Measurements from ENCODE around the gene GLIS2. TPM values are rescaled to one million over a fixed set of nuclear protein-coding genes. Genes with fewer than 3 reads are reported as not detected.

GLIS2 gene
- total RNA-seq, 1 experiment from 2014 or later = 2.1 TPM

- H3K36me3 ChIP-seq (ENCODE audit: low read depth, low read length) = no peaks in the 10 kb centered on the region
- TF ChIP-seq CTCF (conservative IDR thresholded peaks at IDR 0.05; ENCODE audit: low read depth, low read length) (no peak), EZH2 (IDR thresholded peaks at IDR 0.05; ENCODE audit: low read length, unreplicated experiment) (no peak), EZH2phosphoT487 (IDR thresholded peaks at IDR 0.05; ENCODE audit: borderline replicate concordance, low read length) (no peak)
- no peak for ATAC-seq
- ChIA-PET CTCF (no interaction called here), POLR2A (ENCODE audit: unreplicated experiment) (no interaction called here)
- intact Hi-C loops (cut with micrococcal nuclease) = no loop called here
- DNase-seq = no peak
- no peaks in the 10 kb centered on the region for H3K79me2 ChIP-seq (ENCODE audit: low read length)
- no peak overlapping the region for H3K4me3 ChIP-seq (ENCODE audit: low read length)
- no peaks in the 10 kb centered on the region for H3K9me2 ChIP-seq (replicated peaks; ENCODE audit: low read length)
- no peak overlapping the region for H2AFZ ChIP-seq (ENCODE audit: low read length)
- H3K4me1 ChIP-seq (ENCODE audit: insufficient read depth, low read length) = peaks cover 8% of the 10 kb centered on the region; the same call in 1 of the 2 replicates
- H3K27me3 ChIP-seq (ENCODE audit: low read length) = no peaks in the 10 kb centered on the region
- no TSS peak for BruUV-seq (replicated peaks)
- no peaks in the 10 kb centered on the region for H3F3A ChIP-seq (ENCODE audit: low read length, unreplicated experiment)
- H3K4me2 ChIP-seq (ENCODE audit: low read length) = no peak overlapping the region
- no peaks in the 10 kb centered on the region for H4K20me1 ChIP-seq (ENCODE audit: low read length)
- H3K9me3 ChIP-seq (ENCODE audit: low read length) = no peaks in the 10 kb centered on the region
- H3K27ac ChIP-seq (ENCODE audit: low read length) = no peak overlapping the region
- H3K9ac ChIP-seq (ENCODE audit: low read length) = no peak overlapping the region
Observed at GRCh38 chr16:4280625-4281024, 35.2 kb upstream of the GLIS2 start.

DNA sequence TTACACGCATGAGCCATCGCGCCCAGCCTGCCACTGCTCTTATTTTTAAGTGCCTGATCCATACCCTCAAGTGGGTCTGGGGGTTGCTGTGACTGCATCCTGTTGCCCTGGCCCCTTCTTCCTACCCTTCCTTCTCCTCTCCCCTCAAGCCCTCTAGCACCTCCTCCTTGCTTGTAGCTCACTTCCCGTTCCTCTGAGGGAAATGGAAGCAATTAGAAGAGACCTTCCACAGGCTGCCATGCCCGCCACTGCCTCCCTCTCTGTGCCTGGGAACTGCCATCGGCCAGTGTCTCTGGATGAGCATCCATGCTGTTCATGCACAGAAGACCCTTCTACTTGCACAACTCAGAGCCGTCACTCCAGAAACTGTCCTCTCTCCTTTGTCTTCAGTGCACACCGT lies 32.4 kb upstream of the GLIS2 start:
- Histone ChIP-seq H3K9me2 (replicated peaks; ENCODE audit: low read length) (no peaks in the 10 kb centered on the region), H3K27me3 (ENCODE audit: low read length) (no peaks in the 10 kb centered on the region), H3K4me1 (ENCODE audit: insufficient read depth, low read length) (peaks cover 10% of the 10 kb centered on the region; the same call in 1 of the 2 replicates), H3K36me3 (ENCODE audit: low read depth, low read length) (no peaks in the 10 kb centered on the region), H3K4me2 (ENCODE audit: low read length) (no peak overlapping the region), H3K9me3 (ENCODE audit: low read length) (no peaks in the 10 kb centered on the region), H2AFZ (ENCODE audit: low read length) (no peak overlapping the region), H4K20me1 (ENCODE audit: low read length) (no peaks in the 10 kb centered on the region), H3F3A (ENCODE audit: low read length, unreplicated experiment) (no peaks in the 10 kb centered on the region), H3K79me2 (ENCODE audit: low read length) (no peaks in the 10 kb centered on the region), H3K27ac (ENCODE audit: low read length) (no peak overlapping the region), H3K4me3 (ENCODE audit: low read length) (no peak overlapping the region), H3K9ac (ENCODE audit: low read length) (no peak overlapping the region)
- POLR2A ChIA-PET (ENCODE audit: unreplicated experiment) = no interaction called here
- intact Hi-C loops (cut with micrococcal nuclease) = no loop called here
- DNase-seq (no peak), ATAC-seq (no peak)
- TF ChIP-seq EZH2 (IDR thresholded peaks at IDR 0.05; ENCODE audit: low read length, unreplicated experiment) (no peak), CTCF (conservative IDR thresholded peaks at IDR 0.05; ENCODE audit: low read depth, low read length) (no peak), EZH2phosphoT487 (IDR thresholded peaks at IDR 0.05; ENCODE audit: borderline replicate concordance, low read length) (no peak)
- BruUV-seq (replicated peaks) = no TSS peak
- CTCF ChIA-PET = no interaction called here

GRCh38 chr16:4283939-4284338 lies 31.9 kb upstream of the GLIS2 start:
- CTCF ChIA-PET = no interaction called here
- BruUV-seq (replicated peaks) = no TSS peak
- POLR2A ChIA-PET (ENCODE audit: unreplicated experiment) = no interaction called here

More at GRCh38 chr16:4283939-4284338, 31.9 kb upstream of the GLIS2 start:
- Histone ChIP-seq H2AFZ (ENCODE audit: low read length) (no peak overlapping the region), H4K20me1 (ENCODE audit: low read length) (no peaks in the 10 kb centered on the region), H3K27ac (ENCODE audit: low read length) (no peak overlapping the region), H3F3A (ENCODE audit: low read length, unreplicated experiment) (no peaks in the 10 kb centered on the region), H3K9ac (ENCODE audit: low read length) (no peak overlapping the region), H3K4me3 (ENCODE audit: low read length) (no peak overlapping the region), H3K36me3 (ENCODE audit: low read depth, low read length) (no peaks in the 10 kb centered on the region), H3K27me3 (ENCODE audit: low read length) (no peaks in the 10 kb centered on the region), H3K9me2 (replicated peaks; ENCODE audit: low read length) (no peaks in the 10 kb centered on the region), H3K79me2 (ENCODE audit: low read length) (no peaks in the 10 kb centered on the region), H3K9me3 (ENCODE audit: low read length) (no peaks in the 10 kb centered on the region), H3K4me2 (ENCODE audit: low read length) (no peak overlapping the region), H3K4me1 (ENCODE audit: insufficient read depth, low read length) (peaks cover 14% of the 10 kb centered on the region; the same call in 1 of the 2 replicates)
- DNase-seq (peak; percentile 62), ATAC-seq (peak; percentile 53)
- intact Hi-C loops (cut with micrococcal nuclease) = no loop called here
- TF ChIP-seq CTCF (conservative IDR thresholded peaks at IDR 0.05; ENCODE audit: low read depth, low read length) (no peak), EZH2phosphoT487 (IDR thresholded peaks at IDR 0.05; ENCODE audit: borderline replicate concordance, low read length) (no peak), EZH2 (IDR thresholded peaks at IDR 0.05; ENCODE audit: low read length, unreplicated experiment) (no peak)
